Measurements from ENCODE around the gene SCARF2.
"Not testable (repeated sequence)": the region's sequence is repeated elsewhere in the genome, so short reads cannot be mapped to it uniquely, and the experiment has no call there.

Gene SCARF2

DNA sequence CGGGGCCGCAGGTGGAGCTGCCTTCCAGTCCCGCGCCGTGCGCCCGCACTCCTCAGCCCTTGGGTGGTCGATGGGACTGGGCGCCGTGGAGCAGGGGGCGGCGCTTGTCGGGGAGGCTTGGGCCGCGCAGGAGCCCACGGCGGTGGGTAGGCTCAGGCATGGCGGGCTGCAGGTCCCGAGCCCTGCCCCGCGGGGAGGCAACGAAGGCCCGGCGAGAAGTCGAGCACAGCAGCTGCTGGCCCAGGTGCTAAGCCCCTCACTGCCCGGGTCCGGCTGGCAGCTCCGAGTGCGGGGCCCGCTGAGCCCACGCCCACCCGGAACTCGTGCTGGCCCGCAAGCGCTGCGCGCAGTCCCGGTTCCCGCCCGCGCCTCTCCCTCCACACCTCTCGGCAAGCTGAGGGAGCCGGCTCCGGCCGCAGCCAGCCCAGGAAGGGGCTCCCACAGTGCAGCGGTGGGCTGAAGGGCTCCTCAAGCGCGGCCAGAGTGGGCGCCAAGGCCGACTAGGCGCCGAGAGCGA is 45.2 kb downstream of the SCARF2 start:
- not testable (repeated sequence) for DNase-seq (ENCODE audit: low spot score)

DNA sequence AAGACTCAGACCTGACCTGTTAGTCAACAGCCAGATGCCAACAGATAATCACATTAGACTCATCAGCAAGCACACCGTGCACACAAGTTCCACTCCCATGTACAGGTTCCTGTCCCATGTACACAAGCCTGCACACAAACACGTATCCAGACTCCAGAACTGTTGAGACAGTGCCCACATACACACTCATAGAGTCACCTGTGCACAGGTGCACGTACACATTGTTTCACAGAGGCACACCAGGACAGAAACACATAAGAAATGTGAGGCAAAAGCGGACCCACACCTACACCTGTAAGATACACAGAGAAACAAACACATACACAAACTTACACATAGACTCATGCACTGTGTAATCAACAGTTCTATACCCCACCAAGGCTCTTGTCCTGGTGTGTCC is 46.4 kb downstream of the SCARF2 start:
- no peak for DNase-seq (ENCODE audit: low spot score)

DNA sequence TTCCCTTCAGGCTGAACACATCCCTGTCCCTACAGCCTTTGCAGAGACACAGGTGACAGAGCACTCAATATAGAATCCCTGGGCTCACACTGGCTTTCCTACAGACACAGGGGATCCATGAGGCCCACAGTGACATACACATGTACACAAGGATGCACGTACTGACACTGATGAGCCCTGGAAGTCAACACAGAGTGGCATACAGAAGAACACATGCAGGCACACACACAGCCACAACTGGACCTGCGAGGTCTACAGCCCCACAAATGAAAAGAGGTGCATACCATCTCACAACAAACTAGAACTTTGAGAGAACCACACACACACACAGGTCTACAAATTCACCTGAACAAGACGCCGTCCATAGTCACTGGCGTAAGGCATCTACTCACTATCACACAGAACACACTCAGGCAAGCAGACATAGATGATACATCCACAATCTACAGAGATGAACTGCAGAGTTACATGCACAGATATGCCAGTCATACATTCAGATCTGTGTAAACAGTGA is 47.2 kb downstream of the SCARF2 start:
- DNase-seq (ENCODE audit: low spot score), result no peak

DNA sequence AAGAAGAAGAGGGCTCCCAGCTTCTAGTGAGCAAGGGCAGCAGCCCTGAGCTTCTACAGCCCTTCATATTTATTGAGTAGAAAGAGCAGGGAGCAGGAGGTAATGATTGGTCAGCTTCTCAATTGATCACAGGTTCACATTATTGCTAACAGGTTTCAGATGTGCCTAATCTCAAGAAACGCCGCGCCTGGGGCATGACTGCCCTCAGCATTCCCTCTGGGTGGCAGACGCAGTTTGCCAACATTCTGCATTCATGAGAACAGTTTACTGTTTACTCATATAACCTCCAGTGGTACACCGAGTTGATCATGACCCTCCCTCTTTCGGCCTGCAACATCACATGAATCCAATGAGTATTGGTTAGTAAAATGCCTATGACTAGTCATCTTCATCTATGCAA is 48.3 kb downstream of the SCARF2 start:
- DNase-seq (ENCODE audit: low spot score), result no peak

DNA sequence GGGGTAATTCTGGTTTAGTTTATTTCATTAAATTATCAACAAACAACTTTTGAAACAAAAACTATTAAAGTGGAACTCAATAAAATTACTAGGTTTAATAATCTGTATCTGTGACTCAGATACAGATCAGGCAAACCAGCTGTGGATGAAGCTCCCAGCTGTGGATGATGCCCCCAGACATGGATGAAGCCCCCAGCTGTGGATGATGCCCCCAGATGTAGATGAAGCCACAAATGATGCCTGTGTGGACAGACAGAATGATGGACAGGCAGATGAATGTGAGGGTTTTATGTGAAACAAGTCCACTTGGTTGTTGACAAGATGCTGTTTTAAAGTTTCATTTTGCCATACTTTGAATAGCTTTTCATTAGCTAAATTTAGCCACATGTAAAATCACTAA is 49.4 kb downstream of the SCARF2 start:
- DNase-seq (ENCODE audit: low spot score), result no peak

DNA sequence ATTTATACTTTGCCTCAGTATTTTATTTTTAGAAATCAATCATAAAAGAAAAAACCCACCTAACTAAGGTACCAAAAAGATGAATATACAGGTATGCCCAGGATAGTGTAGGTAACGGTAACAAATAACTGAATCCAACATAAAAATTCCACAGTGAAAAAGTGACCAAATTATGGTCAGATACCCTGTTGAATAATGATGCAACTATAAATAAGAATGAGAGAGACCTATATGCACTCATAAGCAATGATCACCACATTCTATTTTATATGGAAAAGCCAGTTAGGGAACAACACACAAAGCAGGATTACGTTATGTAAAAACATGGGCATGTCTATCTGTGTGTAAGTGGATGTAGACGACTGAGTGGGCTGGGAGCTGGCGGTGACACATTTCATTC is 50.7 kb downstream of the SCARF2 start:
- DNase-seq (ENCODE audit: low spot score), result no peak

- DNase-seq (ENCODE audit: low spot score), result no peak
Observed at GRCh38 chr22:20386336-20386735, 51.3 kb downstream of the SCARF2 start.

DNA sequence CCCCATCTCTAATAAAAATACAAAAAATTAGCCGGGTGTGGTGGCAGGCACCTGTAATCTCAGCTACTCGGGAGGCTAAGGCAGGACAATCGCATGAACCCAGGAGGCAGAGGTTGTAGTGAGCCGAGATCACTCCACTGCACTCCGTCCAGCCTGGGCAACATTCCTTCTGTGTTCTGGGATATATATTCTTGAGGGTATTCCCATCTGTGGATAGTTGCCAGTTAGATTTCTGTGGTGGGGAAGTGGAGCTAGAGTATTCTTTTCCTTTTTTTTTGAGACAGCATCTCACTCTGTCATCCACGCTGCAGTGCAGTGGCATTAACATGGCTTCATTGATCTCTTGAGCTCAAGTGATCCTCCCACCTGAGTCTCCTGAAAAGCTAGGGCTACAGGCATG is 52.8 kb downstream of the SCARF2 start:
- no peak for DNase-seq (ENCODE audit: low spot score)

DNA sequence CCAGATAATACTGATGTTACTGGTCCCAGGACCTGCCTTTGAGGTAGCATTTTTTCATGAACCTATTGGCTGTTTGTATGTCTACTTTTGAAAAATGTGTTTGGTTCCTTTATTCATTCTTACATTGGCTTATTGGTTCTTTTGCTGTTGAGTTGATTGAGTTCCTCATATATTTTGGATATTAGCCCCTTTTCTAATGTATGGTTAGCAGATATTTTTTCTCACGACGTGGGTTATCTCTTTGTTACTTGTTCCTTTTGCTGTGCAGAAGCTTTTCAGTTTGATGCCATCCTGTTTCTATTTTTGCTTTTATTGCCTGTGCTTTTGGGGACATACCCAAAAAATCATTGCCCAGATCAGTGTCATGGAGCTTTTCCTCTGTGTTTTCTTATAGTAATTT is 53.5 kb downstream of the SCARF2 start:
- no peak for DNase-seq (ENCODE audit: low spot score)

DNA sequence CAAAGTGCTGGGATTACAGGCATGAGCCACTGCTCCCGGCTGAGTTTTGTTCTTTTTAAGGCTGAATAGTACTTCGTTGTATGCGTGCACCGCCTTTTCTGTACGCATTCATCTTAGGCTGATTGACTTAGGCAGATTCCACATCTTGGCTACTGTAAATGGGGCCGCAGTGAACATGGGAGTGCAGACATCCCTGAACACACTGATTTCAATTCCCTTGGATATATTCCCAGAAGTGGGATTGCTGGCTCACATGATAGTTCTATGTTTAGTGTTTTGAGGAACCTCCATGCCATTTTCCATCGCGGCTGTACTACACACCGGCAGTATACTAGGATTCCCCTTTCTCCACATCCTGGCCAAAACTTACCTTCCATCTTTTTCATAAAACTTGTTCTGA is 54.1 kb downstream of the SCARF2 start:
- DNase-seq (ENCODE audit: low spot score), result no peak

- DNase-seq (ENCODE audit: low spot score), result no peak
Observed at GRCh38 chr22:20380486-20380885, 57.1 kb downstream of the SCARF2 start.

DNA sequence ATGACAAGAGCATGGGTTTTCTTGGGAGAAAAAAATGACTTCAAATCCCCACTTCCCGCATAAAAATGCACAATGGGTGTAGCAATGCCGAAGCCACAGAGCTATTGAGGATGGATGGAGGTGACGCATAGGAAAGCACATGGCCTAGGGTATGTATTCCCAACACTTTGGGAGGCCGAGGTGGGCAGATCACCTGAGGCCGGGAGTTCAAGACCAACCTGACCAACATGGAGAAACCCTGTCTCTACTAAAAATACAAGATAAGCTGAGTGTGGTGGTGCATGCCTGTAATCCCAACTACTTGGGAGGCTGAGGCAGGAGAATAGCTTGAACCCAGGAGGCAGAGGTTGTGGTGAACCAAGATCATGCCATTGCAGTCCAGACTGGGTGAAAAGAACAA is 58.9 kb downstream of the SCARF2 start:
- DNase-seq (ENCODE audit: low spot score), result not testable (repeated sequence)

DNA sequence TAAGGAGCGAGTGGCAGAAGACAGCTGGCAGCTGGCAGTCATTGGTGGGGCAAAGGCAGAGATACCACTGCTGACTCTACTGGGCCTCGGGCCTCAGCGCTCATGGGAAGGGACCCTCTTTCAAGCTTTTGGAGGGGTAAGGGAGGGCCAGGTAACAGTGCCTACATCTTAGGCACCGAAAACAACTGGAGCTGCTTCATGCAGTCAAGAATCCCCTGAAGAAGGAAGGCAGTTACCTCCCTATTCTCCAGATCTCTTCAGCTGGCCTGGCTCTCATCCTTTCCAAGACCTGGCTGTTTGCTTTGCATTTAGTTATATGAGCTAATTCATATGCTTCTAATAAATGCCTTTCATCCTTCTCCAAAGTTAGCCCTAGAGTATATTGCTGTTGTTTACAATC is 59.5 kb downstream of the SCARF2 start:
- DNase-seq (ENCODE audit: low spot score), result no peak

DNA sequence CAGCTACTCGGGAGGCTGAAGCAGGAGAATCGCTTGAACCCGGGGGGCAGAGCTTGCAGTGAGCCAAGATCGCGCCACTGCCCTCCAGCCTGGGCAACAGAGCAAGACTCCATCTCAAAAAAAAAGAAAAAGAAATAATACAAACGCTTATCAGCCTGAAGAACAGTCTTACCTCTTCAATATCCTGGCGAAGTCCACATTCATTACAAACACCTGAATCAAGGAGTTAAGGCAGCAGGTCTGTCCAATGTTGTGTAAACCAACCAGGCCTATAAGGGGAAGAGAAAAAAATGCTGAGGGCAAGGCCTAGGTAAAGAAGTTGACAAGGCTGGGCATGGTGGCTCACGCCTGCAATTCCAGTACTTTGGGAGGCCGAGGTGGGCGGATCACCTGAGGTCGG is 60.6 kb downstream of the SCARF2 start:
- not testable (repeated sequence) for DNase-seq (ENCODE audit: low spot score)

- not testable (repeated sequence) for DNase-seq (ENCODE audit: low spot score)
Observed at GRCh38 chr22:20376281-20376680, 61.3 kb downstream of the SCARF2 start.

All from COLO829 (cell line).